NT2/D1 (cell line): ENCODE results near the gene TMIGD2.

Experiments used
- SUZ12 ChIP-seq: IDR thresholded peaks from 2 replicates; pipeline ENCODE4 v1.6.1; 2011; ENCODE audit not compliant: insufficient read length, insufficient read depth; ENCODE audit errors: extremely low read depth
- YY1 ChIP-seq: IDR thresholded peaks from 2 replicates; pipeline ENCODE4 v1.6.1; 2011; ENCODE audit not compliant: insufficient read length, insufficient read depth
- ZNF274 ChIP-seq: IDR thresholded peaks from 2 replicates; pipeline ENCODE4 v1.6.1; 2011; ENCODE audit warnings: mild to moderate bottlenecking, low read depth, low read length

GRCh38 chr19:4284974-4285373 is 17.2 kb downstream of the TMIGD2 start:
- no peak for TF ChIP-seq YY1
- no peak for TF ChIP-seq ZNF274
- no peak for TF ChIP-seq SUZ12
